SK-N-MC (cell line): ENCODE data around the gene DCTN3.

ENCODE experiments used
- EZH2 ChIP-seq: fragments of 200-600 bp; sonication (generic); IDR thresholded peaks from one replicate; pipeline ENCODE4 v1.6.1; 2017; ENCODE audit warnings: antibody characterized with exemption
- FOXP2 ChIP-seq: optimal IDR thresholded peaks from 2 replicates; pipeline ENCODE3; 2011; ENCODE audit warnings: mild to moderate bottlenecking, moderate library complexity; ENCODE audit not compliant: insufficient read depth; ENCODE audit errors: extremely low read length, control extremely low read depth
- POLR2AphosphoS5 ChIP-seq: IDR thresholded peaks from 2 replicates; pipeline ENCODE4 v1.6.1; 2012; ENCODE audit warnings: mild to moderate bottlenecking, low read depth, low read length, borderline replicate concordance

DNA sequence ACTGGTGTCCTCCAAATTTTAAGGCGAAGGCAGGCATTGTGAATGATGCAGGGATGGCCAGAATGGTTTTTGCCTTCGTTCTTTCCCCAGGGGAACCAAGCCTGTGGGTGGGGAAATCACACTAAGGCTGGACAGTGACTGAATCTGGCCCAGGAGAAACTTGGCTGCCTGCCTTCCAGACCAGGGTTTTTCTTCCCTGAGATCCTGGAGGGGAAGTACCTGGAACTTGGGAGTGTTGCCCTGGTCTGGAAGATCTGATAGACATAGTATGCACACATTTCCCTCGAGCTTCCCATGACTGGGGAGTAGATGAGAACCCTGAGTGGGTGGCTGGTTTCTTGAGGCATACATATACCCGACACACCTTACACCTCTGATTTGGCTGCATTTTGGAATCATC lies 31.0 kb upstream of the DCTN3 start:
- TF ChIP-seq POLR2AphosphoS5 (no peak), EZH2 (no peak), FOXP2 (no peak)
